Stimulated activated CD4-positive, alpha-beta T cell treated with anti-CD3 and anti-CD28 coated beads, Interleukin-2, amount 100 ng/mL, for 4 hours (primary cell): ENCODE data around the gene NTHL1.

Experiments
- DNase-seq: peaks from one replicate; pipeline ENCODE4 v3.0.0-alpha.2; 2020; ENCODE audit warnings: low read depth

The NTHL1 gene

GRCh38 chr16:2083876-2084780 is 36.5 kb upstream of the NTHL1 start:
- DNase-seq, result no peak

DNA sequence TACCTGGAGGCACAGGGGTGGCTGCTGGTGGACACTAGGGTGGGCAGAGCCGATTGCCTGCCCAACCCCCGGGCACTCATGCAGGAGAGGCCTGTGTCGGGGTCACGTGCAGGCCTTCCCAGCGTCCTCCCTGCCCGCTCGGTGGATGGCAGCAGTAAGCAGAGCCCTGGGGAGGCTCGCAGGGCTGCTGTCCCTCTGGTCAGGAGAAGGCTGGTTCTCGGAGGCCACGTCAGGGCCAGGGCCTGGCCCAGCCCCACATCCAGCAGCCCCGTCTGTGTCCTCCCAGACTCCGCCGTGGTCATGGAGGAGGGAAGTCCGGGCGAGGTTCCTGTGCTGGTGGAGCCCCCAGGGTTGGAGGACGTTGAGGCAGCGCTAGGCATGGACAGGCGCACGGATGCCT is 35.8 kb upstream of the NTHL1 start:
- no peak for DNase-seq

- DNase-seq, result no peak
These were observed 35.3 kb upstream of the NTHL1 start for GRCh38 chr16:2082983-2083364.

- no peak for DNase-seq
These were observed 34.7 kb upstream of the NTHL1 start for GRCh38 chr16:2082171-2082982.

- no peak for DNase-seq
These were observed 33.8 kb upstream of the NTHL1 start for GRCh38 chr16:2081201-2082084.

DNA sequence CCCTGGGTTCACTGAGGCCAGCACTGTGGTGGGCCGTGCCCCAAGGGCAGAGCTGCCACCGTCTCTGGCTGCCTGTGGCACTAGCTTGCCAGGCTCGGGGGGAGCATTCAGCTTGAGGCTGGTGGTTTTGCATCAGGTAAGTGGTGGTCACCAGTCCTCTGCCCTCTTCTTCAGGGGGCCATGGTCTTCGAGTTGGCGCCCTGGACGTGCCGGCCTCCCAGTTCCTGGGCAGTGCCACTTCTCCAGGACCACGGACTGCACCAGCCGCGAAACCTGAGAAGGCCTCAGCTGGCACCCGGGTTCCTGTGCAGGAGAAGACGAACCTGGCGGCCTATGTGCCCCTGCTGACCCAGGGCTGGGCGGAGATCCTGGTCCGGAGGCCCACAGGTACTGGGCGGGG is 32.4 kb upstream of the NTHL1 start:
- DNase-seq, result no peak

DNA sequence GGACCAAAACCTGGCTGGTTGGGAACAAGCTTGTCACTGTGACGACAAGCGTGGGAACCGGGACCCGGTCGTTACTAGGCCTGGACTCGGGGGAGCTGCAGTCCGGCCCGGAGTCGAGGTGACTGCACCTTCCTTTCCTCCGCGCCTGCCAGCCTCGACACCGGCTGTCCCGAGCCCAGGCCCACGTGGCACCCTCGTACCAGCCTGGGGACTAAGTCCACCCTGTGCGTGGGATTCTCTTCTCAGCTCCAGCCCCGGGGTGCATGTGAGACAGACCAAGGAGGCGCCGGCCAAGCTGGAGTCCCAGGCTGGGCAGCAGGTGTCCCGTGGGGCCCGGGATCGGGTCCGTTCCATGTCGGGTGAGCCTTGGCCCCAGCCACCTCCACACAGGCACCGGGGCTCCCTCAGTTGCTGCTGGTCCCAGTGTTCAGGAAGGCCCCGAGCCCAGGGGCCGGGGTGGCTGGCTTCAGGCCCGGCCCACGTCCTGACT is 31.7 kb upstream of the NTHL1 start:
- DNase-seq, result no peak

- no peak for DNase-seq
These were observed 31.1 kb upstream of the NTHL1 start for GRCh38 chr16:2078691-2079090.

- no peak for DNase-seq
These were observed 30.5 kb upstream of the NTHL1 start for GRCh38 chr16:2078096-2078495.

GRCh38 chr16:2077696-2078095 is 30.1 kb upstream of the NTHL1 start:
- no peak for DNase-seq

- no peak for DNase-seq
These were observed 29.4 kb upstream of the NTHL1 start for GRCh38 chr16:2077016-2077415.

DNA sequence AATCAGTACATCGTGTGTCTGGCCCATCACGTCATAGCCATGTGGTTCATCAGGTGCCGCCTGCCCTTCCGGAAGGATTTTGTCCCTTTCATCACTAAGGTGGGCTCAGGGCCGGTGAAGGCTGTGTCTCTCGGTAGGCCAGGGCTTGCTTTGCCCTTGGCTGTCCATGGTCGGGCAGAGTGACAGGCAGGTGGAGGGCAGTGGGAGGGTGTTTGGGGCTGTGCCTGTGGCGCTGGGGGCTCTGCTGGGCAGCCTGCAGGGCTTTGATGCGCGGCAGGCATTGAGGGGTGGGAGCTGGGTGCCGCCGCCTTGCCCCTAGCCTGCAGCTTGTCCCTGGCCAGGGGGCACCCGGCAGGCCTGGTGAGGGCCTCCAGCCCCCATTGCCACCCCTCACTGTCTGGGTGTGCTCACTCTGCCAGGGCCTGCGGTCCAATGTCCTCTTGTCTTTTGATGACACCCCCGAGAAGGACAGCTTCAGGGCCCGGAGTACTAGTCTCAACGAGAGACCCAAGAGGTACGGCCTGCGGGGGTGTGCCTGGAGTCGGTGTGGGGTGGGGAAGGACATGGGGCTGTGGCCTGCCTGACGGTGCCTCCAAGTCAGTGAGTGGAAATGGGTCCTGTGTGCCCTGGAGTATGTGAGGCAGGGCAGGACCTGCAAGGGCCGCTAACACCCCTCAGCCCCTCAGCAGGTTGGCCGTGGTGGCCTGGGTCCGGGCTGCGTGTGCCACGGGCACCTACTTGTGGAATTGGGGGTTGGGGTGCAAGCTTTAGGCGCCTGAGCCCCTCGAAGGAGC is 28.6 kb upstream of the NTHL1 start:
- DNase-seq, result no peak

DNA sequence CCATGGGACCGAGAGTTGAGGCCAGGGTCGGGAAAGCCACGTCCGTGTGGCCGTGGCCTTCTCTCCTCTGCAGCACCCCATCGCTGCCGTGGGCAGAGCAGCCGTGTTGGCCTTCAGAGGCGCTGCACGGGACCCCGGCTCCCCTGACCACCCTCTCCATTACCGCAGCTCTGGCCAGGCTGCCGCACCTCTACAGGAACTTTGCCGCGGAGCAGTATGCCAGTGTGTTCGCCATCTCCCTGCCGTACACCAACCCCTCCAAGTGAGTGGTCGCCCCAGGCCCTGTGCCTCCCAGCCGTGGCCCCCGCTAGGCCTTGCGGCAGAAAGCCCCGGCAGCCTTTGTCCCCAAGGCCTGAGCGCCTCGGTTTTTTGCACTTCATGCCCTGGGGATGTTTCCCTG is 28.0 kb upstream of the NTHL1 start:
- no peak for DNase-seq

DNA sequence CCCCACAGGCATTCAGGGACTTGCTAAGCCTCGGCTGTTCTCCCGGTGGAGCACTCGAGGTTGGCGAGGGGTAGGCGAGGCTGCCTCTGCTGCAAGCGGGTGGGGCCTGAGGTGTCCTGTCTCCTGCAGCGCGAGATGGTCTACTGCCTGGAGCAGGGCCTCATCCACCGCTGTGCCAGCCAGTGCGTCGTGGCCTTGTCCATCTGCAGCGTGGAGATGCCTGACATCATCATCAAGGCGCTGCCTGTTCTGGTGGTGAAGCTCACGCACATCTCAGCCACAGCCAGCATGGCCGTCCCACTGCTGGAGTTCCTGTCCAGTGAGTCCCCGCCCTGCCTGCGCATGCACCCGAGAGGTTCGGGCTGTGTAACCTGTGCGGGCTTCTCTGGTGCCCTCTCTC is 26.4 kb upstream of the NTHL1 start:
- no peak for DNase-seq

DNA sequence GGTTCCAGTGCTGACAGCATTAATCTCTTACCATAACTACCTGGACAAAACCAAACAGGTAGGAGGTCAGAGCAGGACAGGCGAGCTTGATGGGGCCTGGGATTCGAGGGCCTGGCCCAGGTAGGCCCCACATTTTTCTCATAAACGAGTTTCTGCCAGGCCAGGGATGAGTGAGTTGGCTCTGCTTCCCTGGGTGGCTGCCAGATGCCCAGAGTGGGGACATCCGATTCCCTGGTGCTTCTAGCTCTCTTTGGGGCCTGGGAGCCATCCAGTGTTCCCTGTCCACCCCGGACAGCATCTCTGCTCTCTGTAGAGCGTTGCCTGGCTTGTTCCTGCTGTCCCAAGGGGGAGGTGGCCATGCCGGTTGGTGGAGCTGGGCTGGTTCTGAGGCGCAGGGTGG is 25.3 kb upstream of the NTHL1 start:
- DNase-seq, result no peak

DNA sequence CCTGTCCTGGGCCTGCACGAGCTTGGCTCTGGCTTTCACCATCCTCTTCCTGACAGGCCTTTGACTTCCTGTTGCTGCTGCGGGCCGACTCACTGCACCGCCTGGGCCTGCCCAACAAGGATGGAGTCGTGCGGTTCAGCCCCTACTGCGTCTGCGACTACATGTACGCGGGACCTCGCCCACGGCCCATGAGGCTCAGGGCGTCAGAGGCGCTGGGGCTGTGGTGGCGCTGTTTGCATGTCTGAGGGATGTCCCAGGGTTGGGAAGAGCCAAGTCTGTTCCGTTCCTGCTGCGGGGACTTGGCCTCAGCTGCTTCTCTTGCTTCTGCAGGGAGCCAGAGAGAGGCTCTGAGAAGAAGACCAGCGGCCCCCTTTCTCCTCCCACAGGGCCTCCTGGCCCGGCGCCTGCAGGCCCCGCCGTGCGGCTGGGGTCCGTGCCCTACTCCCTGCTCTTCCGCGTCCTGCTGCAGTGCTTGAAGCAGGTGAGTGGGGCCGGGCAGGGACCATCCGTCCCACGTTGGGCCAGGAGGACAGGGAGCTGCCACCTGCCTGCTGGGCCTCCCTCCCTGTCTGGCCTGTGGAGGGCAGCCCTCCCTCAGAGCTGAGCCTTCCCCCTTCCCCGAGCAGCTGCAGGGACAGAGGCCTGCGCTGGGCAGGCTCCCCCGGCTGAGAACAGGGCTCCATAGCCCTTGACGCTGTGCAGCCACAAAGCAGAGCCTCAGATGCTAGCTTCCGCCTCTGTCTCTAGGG is 24.0 kb upstream of the NTHL1 start:
- no peak for DNase-seq

DNA sequence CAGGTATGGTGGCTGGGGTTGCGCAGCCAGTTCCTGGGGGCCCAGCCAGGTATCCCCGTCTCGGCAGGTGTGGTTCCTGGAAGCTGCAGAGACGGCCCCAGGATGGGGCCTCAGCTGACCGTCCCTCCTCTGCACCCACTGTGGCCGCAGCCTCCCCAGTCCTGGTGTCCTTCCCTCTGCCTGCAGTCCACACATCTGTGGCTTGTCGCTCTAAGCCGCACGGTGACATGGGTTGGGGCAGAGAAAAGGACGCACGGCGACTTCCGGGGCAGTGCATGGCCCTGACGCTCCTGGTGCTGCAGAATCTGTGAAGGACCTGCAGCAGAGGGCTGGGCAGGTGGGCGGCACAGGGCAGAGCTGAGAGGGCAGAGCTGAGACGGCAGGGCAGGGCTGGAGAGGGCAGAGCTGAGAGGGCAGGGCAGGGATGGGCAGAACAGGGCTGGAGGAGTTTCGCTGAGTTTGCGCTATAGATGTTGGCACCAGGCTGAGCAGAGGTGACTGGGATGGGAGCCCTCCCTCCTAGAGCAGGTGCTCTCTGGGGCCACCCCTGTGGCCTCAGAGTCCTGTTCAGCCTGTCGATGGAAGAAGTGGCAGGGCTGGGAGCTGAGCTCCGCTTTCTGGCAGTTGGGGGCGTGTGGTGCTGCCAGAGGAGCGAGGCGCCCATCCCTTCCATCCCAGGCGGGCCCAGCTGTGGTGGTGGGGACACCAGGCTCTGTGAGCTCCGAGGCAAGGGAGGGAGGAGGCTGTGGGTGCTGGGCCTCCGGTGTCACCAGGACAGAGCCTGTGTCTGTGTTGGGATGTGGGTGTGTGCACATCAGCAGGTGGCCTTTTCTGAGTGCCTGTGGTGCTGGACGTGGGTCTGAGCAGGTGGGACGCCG is 23.2 kb upstream of the NTHL1 start:
- no peak for DNase-seq

DNA sequence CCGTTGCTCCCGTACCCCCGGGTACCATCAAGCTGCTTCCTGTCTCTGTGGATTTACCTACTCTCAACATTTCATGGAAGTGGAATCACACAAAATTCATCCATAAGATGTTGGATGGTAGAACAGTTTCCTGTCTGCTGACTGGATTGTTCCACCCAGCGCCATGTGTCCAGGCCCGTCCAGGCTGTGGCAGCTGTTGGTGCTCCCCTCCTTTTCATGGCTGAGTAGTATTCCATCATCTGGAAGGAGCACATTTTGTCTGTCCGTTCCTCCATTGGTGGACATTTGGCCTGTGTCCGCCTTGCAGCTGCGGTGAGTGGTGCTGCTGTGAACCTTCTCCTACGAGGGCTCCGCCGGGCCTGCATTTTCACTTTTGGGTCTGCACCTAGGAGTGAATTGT is 18.5 kb upstream of the NTHL1 start:
- DNase-seq, result no peak

DNA sequence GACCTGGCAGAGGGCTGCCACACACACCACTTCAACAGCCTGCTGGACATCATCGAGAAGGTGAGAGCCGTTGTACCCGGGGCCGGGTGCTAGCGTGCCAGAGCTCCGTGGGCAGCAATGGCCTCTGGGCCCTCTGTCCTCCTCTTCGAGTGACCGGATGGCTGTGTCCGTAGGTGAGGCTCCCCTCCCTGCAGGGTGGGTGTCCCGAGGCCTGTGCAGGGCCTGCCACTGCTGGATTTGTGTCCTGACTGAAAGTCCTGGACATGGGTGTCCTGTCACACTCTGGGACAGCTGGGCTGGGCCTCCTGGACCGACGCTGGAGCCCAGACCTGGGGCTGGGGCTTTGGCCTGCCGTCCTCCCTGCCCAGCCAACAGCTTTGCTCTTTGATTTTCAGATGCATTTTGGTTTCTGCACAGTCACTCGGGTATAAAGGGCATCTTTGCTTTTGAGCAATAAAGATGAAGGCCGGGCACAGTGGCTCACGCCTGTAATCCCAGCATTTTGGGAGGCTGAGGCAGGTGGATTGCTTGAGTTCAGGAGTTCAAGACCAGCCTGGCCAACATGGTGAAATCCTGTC is 16.8 kb upstream of the NTHL1 start:
- no peak for DNase-seq
